HG03571 (cell line): ENCODE measurements around the gene RANBP3.

Experiments
- ATAC-seq: cut with Tn5 transposase; IDR thresholded peaks from one replicate; pipeline ENCODE4 v1.9.1; 2021; ENCODE audit not compliant: unreplicated experiment

The RANBP3 gene

DNA sequence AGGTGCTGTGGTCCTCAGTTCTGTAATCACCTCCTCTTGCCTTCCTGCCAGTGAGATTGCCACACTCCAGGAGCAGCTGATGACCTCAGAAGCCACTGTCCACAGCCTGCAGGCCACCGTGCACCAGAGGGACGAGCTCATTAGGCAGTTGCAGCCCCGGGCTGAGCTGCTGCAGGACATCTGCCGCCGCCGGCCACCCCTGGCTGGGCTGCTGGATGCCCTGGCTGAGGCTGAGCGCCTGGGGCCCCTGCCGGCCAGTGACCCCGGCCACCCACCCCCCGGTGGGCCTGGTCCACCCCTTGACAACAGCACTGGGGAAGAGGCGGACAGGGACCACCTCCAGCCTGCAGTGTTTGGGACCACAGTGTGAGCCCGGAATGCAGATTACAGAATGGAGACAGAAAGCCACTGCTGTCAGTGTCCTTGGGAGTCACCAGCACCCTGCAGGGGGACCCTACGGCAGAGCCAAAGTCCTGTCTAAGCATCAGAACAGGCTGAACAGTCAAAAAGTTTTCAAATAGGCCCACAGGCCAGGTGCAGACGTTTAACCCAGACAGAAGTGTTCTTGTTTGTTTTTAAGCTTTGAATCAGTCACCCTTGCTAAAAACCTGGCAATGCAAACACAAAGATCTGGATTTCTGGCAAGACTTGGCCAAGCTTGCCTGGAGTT is 69.0 kb downstream of the RANBP3 start:
- no peak for ATAC-seq

DNA sequence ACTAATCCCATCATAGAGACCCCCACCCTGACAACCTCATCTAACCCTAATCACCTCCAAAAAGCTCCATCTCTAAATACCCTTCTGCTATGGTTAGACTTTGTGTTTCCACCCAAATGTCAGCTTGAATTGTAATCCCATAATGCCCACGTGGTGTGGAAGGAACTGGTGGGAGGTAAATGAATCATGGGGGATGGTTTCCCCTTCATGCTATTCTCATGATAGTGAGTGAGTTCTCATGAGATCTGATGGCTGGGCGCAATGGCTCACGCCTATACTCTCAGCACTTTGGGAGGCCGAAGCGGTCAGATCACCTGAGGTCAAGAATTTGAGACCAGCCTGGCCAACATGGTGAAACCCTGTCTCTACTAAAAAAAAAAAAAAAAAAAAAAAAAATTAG is 70.7 kb downstream of the RANBP3 start:
- no peak for ATAC-seq

DNA sequence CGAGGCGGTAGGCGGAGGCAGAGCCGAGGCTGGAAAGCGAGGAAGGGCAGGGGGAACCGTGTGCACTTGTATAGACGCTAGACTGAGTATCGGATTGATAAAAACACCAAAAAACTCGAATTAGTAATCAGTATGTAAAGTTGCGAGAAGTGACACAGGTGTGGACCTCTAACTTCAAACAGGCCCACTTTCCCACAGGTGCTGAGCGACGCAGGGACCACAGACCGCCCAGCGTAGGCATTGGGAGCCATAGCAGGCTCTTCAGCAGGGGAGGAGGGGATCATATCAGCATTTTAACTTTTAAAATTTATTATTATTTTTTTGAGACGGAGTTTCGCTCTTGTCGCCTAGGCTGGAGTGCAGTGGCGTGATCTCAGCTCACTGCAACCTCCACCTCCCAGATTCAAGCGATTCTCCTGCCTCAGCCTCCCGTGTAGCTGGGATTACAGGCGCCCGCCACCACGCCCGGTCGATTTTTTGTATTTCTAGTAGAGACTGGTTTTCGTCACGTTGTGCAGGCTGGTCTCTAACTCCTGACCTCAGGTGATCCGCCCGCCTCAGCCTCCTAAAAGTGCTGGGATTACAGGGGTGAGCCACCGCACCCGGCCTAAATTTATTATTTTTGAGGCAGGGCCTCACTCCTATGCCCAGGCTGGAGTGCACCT is 72.7 kb downstream of the RANBP3 start:
- no peak for ATAC-seq

DNA sequence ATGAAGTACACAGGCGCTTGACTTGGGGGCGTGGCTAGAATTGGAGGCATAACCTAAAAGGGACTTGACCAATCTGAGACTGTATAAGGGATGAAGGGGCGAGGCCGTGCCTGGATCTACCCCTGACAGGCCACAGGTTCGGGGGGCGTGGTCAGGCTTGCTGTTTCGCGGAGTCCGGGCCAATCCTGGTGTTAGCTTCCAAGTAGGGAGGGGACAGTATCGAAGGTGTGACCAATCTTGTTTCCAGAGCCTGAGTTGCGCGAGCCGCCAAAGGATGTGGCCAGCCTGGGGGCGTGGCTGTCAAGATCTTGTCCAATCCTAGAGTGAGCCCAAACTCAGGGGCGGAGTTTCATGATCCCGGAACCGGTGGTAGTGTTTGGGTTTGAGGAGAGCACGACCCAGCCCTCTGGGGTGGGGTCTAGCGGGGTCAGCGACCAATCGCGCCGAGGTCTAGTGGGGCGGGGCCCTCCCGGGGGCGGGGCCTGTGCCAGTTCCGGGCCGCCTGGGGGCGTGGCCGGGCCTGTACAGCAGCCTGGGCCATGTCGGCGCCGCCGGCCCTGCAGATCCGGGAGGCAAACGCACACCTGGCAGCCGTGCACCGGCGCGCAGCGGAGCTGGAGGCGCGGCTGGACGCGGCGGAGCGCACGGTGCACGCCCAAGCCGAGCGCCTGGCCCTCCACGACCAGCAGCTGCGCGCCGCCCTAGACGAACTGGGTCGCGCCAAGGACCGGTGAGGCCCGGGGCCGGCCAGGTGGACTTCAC is 73.4 kb downstream of the RANBP3 start, which contains the start of gene VMAC:
VMAC (plus strand) TSS at position 521 of the 762 bp plus-strand sequence; CDS start at position 540, 19 bp downstream.
- ATAC-seq = peak; percentile 67

DNA sequence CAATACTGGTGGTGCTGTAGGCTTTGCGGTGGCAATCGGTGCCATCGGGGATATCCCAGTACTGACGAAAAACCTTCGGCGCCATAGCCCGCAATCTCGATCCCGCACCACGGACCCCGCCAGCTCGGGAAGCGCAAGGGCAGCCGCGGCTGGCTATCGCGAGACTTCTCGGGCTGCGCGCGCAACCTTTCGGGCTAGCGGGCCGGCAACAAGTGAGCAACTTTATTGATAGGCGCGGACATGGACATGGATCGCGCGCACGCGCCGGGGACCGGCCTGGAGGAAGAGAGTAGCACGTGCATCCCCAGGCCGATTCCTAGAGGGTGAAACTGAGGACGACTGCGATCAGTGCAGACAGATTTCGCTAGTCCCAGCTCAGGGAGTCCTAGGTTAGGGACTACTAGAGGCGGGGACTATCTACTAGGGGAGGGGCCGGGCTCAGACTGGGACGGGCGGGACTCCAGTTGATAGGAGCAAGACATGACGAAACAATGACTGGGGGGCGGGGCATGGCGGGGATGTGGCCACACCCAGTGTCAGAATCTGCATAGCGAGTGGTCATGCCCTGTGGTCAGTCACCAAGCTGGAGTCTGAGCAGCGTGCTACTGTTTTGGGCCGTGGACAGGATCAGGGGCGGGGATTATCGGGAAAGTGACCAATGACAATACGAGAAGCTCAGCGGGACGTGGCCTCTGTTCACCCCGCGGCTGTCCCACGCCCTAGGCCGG is 74.2 kb downstream of the RANBP3 start, which contains the start of gene NDUFA11:
NDUFA11 (minus strand) TSS at position 167 of the 728 bp plus-strand sequence; CDS start at position 85, 82 bp downstream.
- peak; percentile 38 for ATAC-seq

DNA sequence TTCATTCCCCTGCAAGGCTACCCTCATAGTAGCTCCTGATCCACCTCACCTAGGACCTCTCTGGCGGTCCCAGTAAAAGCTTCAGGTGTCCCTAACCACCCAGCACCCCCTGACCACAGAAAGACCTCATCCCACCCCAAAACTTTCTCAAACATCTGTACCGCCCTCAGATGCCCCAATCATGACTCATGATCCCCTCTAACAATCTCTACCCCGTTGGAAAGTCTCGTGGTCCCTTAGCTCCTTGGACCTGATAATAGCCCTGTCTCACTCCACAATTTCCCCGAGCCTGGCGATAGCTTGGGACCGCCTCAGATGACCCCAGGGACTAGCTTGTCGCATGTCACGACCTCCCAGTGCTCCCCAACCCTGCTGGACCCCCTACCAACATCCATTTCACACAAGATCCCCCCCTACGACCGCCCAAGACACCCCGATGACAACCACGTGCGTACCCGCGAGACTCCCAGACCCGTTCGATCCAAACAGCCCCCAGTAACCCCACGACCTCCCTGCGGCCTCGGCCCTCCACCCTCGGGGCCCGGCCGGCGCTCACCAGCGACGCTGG is 74.8 kb downstream of the RANBP3 start:
- no peak for ATAC-seq

DNA sequence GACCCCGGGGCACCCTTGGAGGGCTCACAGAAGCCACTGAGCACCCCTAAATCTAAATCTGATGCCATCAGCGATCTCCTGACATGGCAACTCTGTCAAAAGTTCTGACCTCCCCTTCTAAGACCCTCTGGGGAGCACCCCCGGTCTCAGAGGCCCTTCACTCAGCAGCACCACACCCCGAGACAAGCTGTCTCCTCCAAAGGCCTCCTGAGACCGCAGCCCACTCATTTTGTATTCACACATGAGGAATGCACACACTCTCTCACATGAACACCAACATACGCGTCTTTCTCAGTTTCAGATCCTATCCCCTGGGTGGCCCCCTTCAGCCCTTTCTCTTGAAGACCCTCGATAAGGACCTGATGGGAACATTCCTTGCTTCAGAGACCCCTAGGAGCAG is 77.0 kb downstream of the RANBP3 start:
- ATAC-seq = no peak

DNA sequence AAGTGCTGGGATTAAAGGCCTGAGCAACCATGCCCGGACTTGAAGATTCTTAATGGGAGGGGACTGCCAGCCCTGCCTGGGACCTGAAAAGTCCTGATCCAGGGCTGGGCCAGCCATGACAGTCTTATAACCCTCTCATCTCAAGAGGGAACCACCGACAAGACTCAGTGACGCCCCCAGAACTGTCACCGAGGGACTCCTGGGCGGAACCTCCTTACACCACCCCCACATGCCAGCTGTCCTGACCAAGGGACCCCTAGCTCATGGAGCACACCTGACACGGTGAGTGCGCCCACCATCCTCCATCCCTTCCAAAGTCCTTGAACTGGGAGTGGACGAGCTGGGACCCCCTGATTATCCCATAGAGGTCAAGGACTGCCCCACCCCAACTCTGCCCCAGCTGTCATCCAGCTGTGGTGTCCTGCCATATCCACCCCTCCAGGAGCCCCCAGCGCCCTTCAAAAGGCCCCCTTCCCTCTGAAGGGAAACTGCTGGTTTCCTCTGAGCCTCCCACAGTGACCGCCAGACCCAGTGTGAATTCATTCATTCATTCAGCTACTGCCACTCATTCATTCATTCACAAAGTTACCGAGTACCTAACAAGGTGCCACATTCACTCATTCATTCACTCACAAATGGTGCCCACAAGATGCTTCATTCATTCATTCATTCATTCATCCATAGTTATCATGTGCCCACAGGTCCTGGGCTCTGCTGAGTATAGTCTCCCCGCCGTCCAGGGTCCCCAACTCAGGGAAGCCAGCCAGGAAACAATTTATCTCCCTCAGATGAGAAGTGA is 78.0 kb downstream of the RANBP3 start:
- ATAC-seq = no peak

DNA sequence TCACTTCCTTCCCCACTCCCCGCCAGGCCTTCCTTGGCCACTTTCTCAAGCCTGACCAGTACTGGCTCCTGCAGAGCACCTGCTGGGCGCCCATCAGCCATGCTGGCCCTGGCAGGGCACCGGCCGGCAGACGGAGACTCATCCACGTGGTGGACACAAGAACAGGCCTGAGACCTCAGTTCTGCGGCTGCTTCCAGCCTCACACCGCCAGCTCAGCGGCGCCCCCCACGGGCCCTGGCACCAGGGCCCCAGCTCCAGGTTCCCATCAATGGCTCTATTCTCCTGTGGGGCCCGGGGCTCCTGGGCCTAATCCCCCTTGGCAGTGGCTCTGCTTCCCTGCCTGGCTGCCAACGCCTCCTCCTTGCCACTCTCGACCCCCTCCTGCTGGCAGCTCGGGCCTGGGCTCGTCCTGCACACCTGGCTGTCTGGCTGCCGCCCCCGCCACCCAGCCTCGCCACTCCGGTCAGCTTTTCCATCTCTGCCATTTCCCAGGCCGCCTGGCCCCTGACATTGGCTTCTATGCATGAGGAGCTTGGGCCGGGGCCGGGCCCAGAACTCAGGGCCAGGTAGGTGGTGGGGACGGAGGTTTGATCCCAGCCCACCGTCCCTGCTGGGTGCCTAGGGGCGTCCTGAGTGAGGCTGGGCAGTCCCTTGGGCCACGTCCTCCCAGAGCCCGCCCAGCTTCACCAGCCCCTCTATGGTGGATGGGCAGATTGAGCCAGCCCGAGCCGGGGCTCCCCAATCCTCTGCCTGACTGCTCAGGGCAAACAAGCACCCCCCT is 80.6 kb downstream of the RANBP3 start:
- no peak for ATAC-seq

DNA sequence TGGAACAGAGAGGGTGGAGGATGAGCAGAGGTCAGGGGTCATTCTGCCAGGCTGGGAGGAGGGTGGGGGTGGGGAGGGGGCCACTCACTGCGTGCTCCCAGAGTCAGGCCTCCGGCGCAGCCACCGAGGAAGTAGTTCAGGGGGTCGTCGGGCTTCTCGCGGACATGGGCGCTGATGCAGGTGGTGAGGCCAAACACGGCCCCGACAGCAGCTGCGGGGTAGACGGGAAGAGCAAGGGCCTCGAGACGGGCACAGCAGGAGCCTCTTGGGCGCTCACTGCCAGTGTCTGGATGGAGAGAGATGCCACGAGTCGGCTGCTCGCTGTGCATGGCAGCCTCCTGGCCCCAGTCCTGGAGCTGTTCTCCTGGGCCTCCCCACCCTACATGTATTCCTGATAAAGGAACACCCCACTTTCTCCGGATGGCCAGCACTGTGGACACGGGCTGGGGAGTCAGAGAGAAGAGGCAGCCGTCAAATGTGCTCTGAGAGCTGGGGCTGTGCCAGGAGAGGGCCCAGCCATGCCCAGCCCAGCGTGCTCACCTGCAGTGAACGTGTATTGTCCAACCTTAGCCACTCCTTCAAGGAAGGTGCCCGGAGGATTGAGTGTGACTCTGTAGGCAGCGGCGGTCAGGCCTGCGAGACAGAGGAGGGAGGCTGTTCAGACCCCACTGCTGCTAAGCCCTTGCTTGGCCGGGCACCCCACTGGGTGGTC is 81.4 kb downstream of the RANBP3 start:
- no peak for ATAC-seq

DNA sequence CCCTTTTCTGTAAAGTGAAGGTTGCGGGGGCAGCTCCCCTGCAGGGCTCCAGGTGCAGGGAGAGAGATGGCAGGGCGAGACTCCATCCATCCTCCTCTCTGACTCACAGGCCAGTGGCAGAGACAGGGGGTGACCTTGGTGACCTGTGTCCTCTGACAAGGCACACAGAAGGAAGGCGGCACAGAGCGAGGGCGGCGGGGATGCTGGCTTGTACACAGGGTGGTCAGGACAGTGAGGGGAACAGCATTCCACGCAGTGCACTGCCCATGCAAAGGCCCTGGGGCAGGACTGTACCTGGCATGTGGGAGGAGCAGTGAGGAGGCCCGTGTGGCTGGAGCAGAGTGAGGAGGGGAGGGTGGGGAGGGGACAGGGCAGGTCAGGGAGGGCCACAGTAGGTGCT is 82.0 kb downstream of the RANBP3 start:
- ATAC-seq = no peak

DNA sequence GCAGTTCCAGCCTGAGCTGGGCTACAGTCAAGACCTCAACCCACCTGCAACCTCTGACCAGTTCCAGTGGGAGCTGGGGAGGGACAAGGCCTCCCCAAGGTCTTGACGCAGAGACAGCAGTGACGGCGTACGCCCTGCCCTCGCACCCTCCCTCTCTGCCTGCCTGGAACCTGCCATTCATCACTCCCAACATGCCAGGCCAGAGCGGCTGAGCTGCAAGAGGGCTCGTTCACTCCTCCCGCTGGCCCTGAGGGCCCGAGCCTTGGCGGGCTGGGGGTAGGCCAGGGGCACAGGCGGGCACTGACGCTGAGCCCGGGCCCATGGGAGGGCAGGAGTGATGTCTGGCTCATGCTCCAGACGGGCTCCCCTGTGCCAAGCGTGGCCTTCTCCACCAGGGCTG is 82.5 kb downstream of the RANBP3 start:
- ATAC-seq = no peak

DNA sequence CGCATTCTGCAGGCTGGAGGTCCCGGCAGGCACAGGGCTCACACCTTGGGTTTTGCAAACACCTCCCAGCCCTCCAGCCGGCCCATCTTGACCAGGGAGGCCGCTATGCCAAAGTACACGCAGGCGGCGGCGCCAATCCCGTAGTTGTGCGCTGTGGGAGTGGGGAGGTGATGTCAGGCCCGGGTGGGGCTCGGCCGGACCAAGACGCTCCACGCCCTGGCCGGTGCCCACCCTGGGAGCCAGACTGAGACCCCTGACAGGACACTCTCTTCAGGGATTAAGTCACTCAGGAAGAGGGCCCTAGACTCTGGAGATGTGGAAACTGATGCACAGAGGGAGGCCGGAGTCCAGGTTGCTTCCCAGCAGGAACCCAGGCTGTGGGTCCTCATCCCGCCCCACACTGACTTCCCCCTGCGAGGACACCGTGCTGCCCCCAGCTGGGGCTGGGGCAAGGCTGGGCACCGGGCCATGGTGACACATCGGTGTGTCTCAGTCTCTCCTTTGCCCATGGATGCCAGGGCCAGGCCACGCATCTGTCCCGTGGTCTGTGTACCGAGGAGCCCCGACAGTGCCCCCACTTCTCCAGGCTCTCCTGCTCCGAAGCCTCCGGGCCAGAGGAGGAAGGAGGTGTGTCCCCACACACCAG is 83.1 kb downstream of the RANBP3 start:
- ATAC-seq = no peak

DNA sequence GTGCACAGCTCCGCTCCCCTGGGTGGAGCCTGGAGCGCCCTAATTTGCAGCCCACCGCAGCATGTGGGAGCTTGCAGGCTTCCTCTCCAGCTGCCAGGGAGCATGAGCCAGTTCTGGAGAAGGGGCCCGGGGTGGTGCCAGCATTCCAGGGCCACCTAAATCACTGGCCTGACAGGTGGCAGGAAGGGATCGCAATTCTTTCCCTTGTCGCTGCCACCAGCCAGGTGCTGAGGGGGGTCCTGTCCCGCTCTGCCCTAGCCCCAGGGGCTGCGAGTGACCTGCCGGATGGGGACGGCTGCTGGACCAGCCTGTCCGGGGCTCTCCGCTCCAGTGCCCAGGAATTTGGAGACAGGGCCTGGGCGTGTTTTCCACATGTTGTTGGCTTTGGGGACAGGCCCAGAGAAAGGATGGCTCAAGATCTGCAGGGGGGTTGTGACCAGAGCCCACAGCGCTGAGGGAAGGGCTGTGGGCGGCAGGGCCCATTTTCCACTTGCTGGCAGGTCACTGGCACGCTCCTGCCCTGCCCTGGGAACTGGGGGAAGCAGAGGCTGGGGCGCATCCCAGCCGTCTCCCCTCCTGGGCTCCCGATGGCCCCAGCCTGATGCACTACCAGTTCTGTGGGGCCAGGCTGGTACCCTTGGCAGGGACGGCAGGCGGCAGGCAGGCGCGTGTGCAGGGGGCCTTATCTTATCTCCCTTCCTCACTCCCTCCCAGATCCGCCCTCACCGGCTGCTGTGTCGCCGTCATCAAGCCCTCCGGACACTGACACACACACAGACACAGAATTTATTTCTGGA is 83.8 kb downstream of the RANBP3 start:
- no peak for ATAC-seq

DNA sequence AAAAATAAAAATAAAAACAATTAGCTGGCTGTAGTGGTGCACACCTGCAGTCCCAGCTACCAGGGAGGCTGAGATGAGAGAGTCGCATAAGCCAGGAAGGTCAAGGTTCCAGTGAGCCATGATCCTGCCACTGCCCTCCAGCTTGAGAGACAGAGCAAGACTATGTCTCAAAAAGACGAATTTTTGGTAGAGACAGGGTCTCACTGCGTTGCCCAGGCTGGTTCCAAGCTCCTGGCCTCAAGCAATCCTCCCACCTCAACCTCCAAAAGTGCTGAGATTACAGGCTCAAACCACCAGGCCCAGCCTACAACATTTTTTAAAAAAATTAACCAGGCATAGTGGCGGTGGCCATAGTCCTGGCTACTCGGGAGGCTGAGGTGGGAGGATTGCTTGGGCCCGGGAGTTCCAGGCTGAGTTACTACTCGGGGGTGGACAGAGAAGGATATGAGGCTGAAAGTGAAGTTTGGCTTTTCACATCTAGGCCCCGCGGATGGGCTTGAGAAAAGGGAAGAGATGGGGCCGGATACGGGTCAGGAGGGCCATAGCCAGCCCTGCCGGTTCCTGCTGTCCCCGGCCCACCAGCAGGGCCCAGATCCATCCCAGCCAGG is 84.5 kb downstream of the RANBP3 start:
- ATAC-seq = no peak

DNA sequence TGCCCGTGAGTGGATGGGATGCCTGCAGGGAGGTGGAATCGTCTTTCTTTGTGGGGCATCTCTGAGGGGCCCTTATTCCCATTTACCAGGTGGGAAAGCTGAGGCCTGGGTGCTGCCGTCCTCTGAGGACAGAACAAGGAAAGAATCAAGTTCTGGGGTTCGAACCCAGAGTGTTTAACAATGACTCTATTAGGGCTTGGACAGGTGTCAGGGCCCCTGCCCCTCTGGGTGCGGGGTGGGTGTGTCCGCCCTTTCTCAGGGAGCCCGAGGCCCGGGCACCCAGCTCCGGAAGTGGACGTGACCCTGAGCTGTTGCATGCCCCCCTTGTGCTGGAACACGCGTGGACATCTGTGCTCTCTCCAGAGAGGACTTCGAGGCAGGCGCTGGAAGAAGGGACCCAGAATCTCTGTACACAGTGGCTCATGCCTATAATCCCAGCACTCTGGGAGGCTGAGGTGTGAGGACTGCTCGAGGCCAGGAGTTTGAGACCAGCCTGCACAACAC is 85.1 kb downstream of the RANBP3 start:
- ATAC-seq = no peak
